GM19023 (cell line): ENCODE data around the gene USP12.
"Not testable (repeated sequence)": the region's sequence is repeated elsewhere in the genome, so short reads cannot be mapped to it uniquely, and the experiment has no call there.

Experiments
- ATAC-seq: cut with Tn5 transposase; IDR thresholded peaks from one replicate; pipeline ENCODE4 v1.9.1; 2021; ENCODE audit warnings: mild to moderate bottlenecking, moderate library complexity; ENCODE audit not compliant: unreplicated experiment

Gene USP12, protein sequence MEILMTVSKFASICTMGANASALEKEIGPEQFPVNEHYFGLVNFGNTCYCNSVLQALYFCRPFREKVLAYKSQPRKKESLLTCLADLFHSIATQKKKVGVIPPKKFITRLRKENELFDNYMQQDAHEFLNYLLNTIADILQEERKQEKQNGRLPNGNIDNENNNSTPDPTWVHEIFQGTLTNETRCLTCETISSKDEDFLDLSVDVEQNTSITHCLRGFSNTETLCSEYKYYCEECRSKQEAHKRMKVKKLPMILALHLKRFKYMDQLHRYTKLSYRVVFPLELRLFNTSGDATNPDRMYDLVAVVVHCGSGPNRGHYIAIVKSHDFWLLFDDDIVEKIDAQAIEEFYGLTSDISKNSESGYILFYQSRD

GRCh38 chr13:27171244-27171826 lies at the start of gene USP12:
USP12 (minus strand) TSS chr13:27171811; CDS start chr13:27171639, 172 bp downstream.
- peak; percentile 24 for ATAC-seq

DNA sequence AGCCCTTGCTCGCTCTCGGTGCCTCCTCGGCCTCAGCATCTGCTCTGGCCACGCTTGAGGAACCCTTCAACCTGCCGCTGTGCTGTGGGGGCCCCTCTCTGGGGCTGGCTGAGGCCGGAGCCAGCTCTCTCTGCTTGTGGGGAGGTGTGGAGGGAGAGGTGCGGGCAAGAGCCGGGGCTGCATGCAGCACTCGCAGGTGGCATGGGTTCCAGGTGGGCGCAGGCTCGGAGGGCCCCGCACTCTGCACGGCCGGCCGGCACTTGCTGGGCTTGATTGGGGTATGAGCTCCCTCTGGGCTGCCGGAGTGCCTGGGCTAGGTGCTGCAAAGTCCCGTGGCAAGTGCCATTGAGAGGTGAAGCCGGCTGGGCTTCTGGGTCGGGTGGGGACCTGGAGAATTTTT lies 48.0 kb upstream of the USP12 start:
- ATAC-seq: no peak

DNA sequence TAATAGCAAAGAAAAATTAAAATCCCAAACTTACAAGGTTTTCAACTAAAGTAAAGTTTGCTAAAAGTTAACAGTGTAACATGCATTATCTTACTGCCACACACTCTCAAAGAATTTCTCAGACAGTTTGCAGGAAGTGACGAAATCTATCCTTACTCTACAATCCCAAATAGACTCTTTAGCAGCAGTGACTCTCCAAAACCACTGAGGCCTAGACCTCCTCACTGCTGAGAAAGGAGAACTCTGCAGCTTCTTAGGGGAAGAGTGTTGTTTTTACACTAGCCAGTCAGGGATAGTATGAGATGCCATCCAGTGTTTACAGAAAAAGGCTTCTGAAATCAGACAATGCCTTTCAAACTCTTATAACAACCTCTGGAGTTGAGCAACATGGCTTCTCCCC lies 47.2 kb upstream of the USP12 start:
- not testable (repeated sequence) for ATAC-seq

- ATAC-seq: not testable (repeated sequence)
These were observed 46.2 kb upstream of the USP12 start for GRCh38 chr13:27217791-27218190.

DNA sequence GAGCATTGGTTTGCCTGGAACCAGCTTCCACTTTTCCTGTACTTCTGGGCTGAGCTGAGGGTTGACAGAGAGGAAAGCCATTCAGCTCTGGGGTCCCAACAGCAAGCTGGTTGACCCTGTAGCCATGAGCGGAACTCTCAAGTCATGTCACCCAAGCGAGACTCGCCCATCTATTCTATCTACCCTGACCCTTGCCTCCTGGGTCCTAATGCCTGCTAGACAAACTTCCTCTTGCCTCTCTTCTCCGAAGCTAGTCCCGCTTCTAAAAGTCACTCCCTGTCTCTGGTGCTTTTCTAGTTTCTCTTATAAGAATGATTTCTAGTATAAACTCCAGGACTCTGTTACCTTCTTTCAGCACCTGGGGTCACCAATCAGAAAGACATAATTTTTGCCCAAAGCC lies 41.8 kb upstream of the USP12 start:
- not testable (repeated sequence) for ATAC-seq

DNA sequence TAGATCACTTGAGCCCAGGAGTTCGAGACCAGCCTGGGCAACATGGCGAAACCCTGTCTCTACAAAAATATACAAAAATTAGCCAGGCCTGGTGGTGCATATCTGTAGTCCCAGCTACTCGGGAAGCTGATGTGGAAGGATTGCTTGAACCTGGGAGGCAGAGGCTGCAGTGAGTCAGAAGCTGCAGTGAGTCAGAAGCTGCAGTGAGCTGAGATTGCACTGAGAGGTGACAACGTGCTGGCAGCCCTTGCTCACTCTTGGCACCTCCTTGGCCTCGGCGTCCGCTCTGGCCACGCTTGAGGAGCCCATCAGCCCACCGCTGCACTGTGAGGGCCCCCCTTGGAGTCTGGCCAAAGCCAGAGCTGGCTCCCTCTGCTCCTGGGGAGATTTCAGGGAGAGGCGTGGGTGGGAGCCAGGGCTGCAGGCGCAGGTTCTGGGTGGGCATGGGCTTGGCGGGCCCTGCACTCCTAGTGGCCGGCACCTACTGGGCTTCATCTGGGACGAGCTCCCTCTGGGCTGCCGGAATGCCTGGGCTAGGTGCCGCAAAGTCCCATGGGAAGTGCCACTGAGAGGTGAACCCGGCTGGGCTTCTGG lies 40.3 kb upstream of the USP12 start:
- ATAC-seq: no peak

DNA sequence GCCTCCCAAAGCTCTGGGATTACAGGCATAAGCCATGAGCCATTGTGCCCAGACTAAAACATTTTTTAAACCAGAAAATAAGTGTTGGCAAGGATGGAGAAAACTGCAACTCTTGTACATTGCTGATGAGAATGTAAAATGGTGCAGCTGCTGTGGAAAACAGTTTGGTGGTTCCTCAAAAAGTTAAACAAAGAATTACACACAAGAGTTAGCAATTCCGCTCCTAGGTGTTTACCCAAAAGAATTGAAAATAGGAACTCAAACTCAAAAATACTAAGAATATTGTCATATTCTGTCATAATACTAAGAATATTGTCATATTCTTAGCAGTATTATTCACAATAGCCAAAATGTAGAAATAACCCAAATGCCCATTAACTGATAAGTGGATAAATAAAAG lies 39.7 kb upstream of the USP12 start:
- ATAC-seq: no peak

DNA sequence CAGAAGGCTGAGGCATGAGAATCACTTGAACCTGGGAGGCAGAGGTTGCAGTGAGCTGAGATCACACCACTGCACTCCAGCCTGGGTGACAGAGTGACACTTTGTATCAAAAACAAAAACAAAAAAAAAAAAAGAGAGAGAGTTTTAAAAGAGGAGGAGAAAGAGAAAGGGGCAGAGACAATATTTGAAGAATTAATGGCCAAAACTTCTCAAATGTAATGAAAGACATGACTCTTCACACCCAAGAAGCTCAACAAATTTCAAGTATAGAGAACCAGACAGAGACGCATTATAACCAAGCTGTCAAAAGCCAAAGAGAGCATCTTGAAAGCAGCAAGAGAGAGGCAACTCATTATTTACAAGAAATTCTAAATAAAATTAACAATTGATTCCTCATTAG lies 36.9 kb upstream of the USP12 start:
- no peak for ATAC-seq

DNA sequence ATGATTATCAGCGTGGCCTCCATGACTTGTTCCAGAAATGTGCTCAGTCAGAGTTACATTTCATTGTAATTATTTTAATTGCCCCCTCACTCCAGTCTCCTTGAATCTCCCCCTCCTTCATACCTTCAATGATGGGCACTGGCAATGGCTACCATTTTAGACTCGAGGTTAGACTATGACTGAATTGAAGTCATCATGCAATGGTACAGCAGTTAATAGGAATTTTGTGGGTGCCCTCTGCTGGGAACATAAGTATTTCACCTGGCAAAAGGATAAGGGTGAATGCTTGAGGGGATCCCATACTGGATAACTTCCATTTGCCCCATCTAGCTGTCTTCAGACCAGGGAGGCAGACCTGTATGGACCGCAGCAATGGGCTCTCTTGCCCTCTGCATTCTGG lies 32.2 kb upstream of the USP12 start:
- no peak for ATAC-seq

GRCh38 chr13:27203186-27203585 lies 31.6 kb upstream of the USP12 start:
- ATAC-seq: no peak

DNA sequence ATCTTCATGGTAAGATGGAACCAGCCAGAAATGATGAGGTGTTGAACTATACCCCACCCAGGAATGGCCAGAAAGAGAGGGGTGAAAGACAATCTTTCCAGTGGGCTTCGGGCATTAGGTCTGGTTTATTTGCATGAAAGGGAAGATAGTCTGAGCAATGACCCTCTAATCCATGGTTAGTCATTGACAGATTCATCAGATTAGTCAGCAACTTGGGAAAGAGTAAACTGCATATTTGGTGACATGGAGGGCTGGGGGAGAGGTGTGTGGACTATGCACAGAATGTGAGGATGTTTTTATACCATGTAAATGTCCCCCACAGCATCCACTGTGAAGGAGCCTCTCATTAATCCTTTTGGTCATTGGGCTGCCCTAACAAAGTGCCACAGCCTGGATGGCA lies 30.1 kb upstream of the USP12 start:
- ATAC-seq: no peak

GRCh38 chr13:27200413-27201070 lies 28.9 kb upstream of the USP12 start:
- no peak for ATAC-seq

- ATAC-seq: no peak
These were observed 28.1 kb upstream of the USP12 start for GRCh38 chr13:27199696-27200095.

- ATAC-seq: no peak
These were observed 27.6 kb upstream of the USP12 start for GRCh38 chr13:27199211-27199610.

DNA sequence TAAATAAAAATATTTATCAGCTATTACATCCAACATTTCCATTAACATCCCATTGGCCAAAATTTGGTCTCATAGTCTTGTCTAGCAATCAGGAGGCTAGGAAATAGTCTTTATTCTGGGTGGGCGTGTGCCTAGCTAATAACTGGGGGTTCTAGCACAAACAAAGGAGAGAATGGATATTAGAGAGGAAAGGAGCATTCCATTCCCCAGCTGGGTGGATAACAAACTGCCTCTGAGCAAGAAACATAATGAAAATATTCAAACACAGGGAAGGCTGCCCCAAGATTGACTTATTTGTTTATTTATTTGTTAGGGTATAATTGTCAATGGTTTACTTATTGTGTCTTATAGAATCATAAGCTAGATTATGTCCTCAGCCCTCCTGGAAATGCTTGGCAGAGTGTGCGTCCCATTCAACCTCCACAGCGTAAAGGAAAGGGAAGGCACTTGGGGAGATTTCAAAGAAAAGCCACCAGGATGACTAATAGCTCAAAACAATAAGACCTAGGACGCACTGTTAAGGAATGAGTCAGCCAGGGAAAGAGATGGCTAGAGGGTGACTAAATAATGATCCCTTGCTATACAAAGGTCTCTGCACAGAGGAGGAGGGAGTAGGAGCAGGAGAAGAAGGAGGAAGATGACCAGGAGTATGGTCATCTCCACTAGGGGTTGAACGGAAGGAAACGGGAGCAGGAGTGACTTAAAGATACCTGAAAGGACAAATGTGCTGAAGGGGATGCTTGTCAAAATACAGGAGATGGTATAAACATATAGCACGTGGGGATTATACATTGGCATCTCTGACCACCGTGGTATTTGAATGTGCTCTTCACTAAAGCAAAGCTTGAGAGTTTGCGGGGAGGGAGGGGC lies 23.5 kb upstream of the USP12 start:
- ATAC-seq: no peak

DNA sequence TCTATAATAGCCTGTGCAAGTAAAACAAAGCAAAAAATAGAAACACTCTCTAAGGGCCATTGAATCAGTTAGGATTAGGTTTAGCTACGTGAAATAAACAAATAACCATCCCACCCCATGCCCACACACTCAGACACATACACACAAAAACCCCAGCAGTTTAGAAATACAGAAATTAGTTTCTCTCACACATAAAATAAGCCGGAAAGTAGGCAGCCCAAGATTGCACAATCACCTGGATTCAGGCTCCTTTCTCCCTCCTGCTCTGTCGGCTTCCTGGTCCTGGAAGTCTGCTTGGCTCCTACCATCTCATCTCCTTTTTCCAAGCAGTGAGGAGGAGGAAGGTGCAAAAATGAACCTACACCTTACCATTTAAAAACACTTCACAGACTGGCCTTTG lies 22.6 kb upstream of the USP12 start:
- ATAC-seq: no peak

- no peak for ATAC-seq
These were observed 21.9 kb upstream of the USP12 start for GRCh38 chr13:27193496-27193895.

DNA sequence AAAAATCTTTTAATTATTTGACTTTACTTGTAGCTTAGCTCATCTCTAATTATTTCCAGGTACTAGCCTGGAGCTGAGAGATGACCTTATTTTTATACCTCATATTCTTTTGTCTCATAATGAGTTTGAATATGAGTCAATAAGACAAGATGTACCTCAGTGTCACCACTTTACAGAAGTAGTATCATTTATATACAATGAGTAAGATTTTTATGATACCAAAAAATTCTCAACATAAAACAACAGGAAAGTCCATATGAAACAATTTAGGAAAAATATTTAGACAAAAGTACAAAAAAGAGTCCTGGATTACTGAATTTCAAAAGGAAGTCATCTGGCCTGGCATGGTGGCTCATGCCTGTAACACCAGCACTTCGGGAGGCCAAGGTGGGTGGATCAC lies 21.4 kb upstream of the USP12 start:
- ATAC-seq: no peak

- not testable (repeated sequence) for ATAC-seq
These were observed 20.8 kb upstream of the USP12 start for GRCh38 chr13:27192367-27192766.

GRCh38 chr13:27189192-27189591 lies 17.6 kb upstream of the USP12 start:
- no peak for ATAC-seq

DNA sequence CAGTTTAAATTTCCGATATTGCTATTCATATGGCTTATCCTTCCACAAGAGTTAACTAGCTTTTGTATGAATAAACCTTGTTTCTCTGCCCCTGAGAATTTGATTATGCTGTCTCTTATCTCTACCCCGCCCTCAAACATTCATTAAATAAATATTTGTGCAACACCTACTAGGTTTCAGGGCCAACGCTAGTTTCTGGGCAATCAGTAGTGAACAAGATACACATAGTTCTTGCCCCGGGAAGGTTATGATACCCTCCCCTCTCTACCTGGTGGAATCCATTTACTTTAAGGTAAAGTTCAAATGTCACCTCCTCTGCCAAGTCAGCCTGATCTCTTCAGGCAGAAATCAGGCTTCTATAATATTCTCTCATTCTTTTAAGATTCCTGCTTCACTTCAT lies 16.6 kb upstream of the USP12 start:
- no peak for ATAC-seq
